HCT116 (cell line): ENCODE measurements around the gene BEND7. TPM values are rescaled to one million over a fixed set of nuclear protein-coding genes. Genes with fewer than 3 reads are reported as not detected.
A peak's percentile ranks its signal among the peaks of the same experiment; 100 is the strongest.

Experiments used
- ATAC-seq: fragments of 200-7000 bp; cut with Tn5 transposase; 2 replicates; pipeline ENCODE4 v1.9.1; 2020; ENCODE audit warnings: mild to moderate bottlenecking, moderate library complexity
- BruUV-seq: library from RNA; stranded (reverse); fragments of 400-500 nt; replicated peaks from 2 replicates; lab custom pipeline; 2021; lab: Mats Ljungman, UMichigan
- CTCF ChIA-PET: fragments of 300-600 bp; sonication (Branson Sonifier 250); formaldehyde crosslinking; loops from one replicate; lab custom pipeline; 2021; ENCODE audit warnings: antibody characterized with exemption; lab: Charles Lee
- POLR2A ChIA-PET: fragments of 300-600, 350-600 bp; sonication (Branson Sonifier 250); formaldehyde crosslinking; loops from one replicate; lab custom pipeline; 2021; ENCODE audit warnings: antibody characterized with exemption; lab: Charles Lee
- RAD21 ChIA-PET, 2 experiments: fragments of 300-600 bp; sonication (Branson Sonifier 250); formaldehyde crosslinking; loops; one replicate each; lab custom pipeline; 2023; ENCODE audit warnings: low total read pairs in 2 of 2; ENCODE audit not compliant: uncharacterized antibody in 2 of 2, unreplicated experiment in 2 of 2, low non-redundant PET in 1 of 2; lab: Charles Lee
- DNase-seq: peaks from one replicate; pipeline ENCODE4 v3.0.0-alpha.2; 2010; ENCODE audit warnings: low read depth, low spot score
- H2AFZ ChIP-seq: fragments of 200-600 bp; shearing (Covaris generic), sonication (generic); 2 replicates; pipeline ENCODE4 v1.6.1; 2017; ENCODE audit warnings: low read depth, mixed run types, mixed read lengths, antibody characterized with exemption, low read length; ENCODE audit not compliant: poor library complexity, severe bottlenecking
- H3K27ac ChIP-seq: 2 replicates; pipeline ENCODE4 v1.5.1; 2012; ENCODE audit warnings: low read depth, low read length
- H3K27me3 ChIP-seq: fragments of 200-600 bp; sonication (generic); 2 replicates; pipeline ENCODE4 v1.6.1; 2016; ENCODE audit warnings: mixed run types, low read length, mixed read lengths; ENCODE audit not compliant: insufficient read depth
- H3K36me3 ChIP-seq, 2 experiments: fragments of 200-500 bp in 1 of 2; fragments of 200-600 bp in 1 of 2; sonication (Bioruptor generic) in 1 of 2; sonication (generic) in 1 of 2; 2 replicates each; pipeline versions ENCODE4 v1.5.1 to v1.6.1; 2014 to 2016; ENCODE audit warnings: low read length in 2 of 2, inconsistent platforms in 1 of 2, mixed read lengths in 1 of 2, mixed run types in 1 of 2; ENCODE audit not compliant: insufficient read depth in 2 of 2, control insufficient read depth in 1 of 2
- H3K4me1 ChIP-seq, 2 experiments: fragments of 200-600 bp in 1 of 2; sonication (generic) in 1 of 2; 2 replicates each; pipeline versions ENCODE4 v1.5.1 to v1.6.1; 2012 to 2017; ENCODE audit warnings: low read length in 2 of 2, inconsistent platforms in 1 of 2, mild to moderate bottlenecking in 1 of 2, mixed read lengths in 1 of 2, mixed run types in 1 of 2, moderate library complexity in 1 of 2; ENCODE audit not compliant: insufficient read depth in 2 of 2, control insufficient read depth in 1 of 2
- H3K4me2 ChIP-seq: fragments of 200-600 bp; sonication (generic); 2 replicates; pipeline ENCODE4 v1.6.1; 2017; ENCODE audit warnings: mixed run types, low read length, mixed read lengths
- H3K4me3 ChIP-seq, 2 experiments: fragments of 200-600 bp in 1 of 2; sonication (generic) in 1 of 2; replicated peaks in 1 of 2; 2 replicates each; pipeline ENCODE4 v1.5.1; 2011 to 2016; ENCODE audit warnings: low read length in 2 of 2, control low read depth in 1 of 2, low read depth in 1 of 2, mild to moderate bottlenecking in 1 of 2, mixed read lengths in 1 of 2, mixed run types in 1 of 2
- H3K79me2 ChIP-seq: fragments of 200-600 bp; sonication (generic); 2 replicates; pipeline ENCODE4 v1.6.1; 2017; ENCODE audit warnings: mild to moderate bottlenecking, mixed run types, low read length, moderate library complexity, mixed read lengths; ENCODE audit not compliant: insufficient read depth
- H3K9ac ChIP-seq: fragments of 200-600 bp; sonication (generic); 2 replicates; pipeline ENCODE4 v1.6.1; 2016; ENCODE audit warnings: low read length, mixed read lengths
- H3K9me2 ChIP-seq: fragments of 200-600 bp; sonication (generic), shearing (Covaris generic); 2 replicates; pipeline ENCODE4 v1.6.1; 2017; ENCODE audit warnings: mixed run types, mild to moderate bottlenecking, moderate library complexity; ENCODE audit not compliant: insufficient read depth
- H3K9me3 ChIP-seq, 2 experiments: fragments of 200-500 bp in 1 of 2; fragments of 200-600 bp in 1 of 2; sonication (Bioruptor generic) in 1 of 2; sonication (generic) in 1 of 2; 2 replicates each; pipeline ENCODE4 v1.6.1; 2014 to 2017; ENCODE audit warnings: low read length in 2 of 2, mixed read lengths in 2 of 2, inconsistent platforms in 1 of 2, low read depth in 1 of 2, mild to moderate bottlenecking in 1 of 2, mixed run types in 1 of 2, moderate library complexity in 1 of 2; ENCODE audit not compliant: control insufficient read depth in 1 of 2, insufficient read depth in 1 of 2
- H4K20me1 ChIP-seq: fragments of 200-600 bp; sonication (generic), shearing (Covaris generic); 2 replicates; pipeline ENCODE4 v1.6.1; 2017; ENCODE audit warnings: mixed run types, mild to moderate bottlenecking, moderate library complexity; ENCODE audit not compliant: insufficient read depth
- CBX3 ChIP-seq: IDR thresholded peaks from 2 replicates; pipeline ENCODE4 v1.6.1; 2012; ENCODE audit warnings: low read depth
- CTCF ChIP-seq, 3 experiments: fragments of 200-600 bp in 1 of 3; sonication (generic) in 1 of 3; IDR thresholded peaks in 2 of 3; conservative IDR thresholded peaks in 1 of 3; 2 replicates each; pipeline ENCODE4 v1.5.1; 2012 to 2017; ENCODE audit warnings: low read depth in 2 of 3, low read length in 2 of 3, antibody characterized with exemption in 1 of 3, borderline replicate concordance in 1 of 3, control low read depth in 1 of 3, mild to moderate bottlenecking in 1 of 3, mixed read lengths in 1 of 3, mixed run types in 1 of 3, moderate library complexity in 1 of 3; ENCODE audit not compliant: insufficient read depth in 1 of 3
- EGR1 ChIP-seq: IDR thresholded peaks from 2 replicates; pipeline ENCODE4 v1.6.1; 2012; ENCODE audit warnings: low read depth
- ELF1 ChIP-seq: IDR thresholded peaks from 2 replicates; pipeline ENCODE4 v1.6.1; 2012; ENCODE audit warnings: low read depth, borderline replicate concordance
- EZH2phosphoT487 ChIP-seq: fragments of 200-600 bp; IDR thresholded peaks from 2 replicates; pipeline ENCODE4 v1.6.1; 2018; ENCODE audit warnings: antibody characterized with exemption, borderline replicate concordance
- FOSL1 ChIP-seq: IDR thresholded peaks from 2 replicates; pipeline ENCODE4 v1.6.1; 2012; ENCODE audit warnings: low read depth
- MAX ChIP-seq: IDR thresholded peaks from 2 replicates; pipeline ENCODE4 v1.6.1; 2012
- RAD21 ChIP-seq: IDR thresholded peaks from 2 replicates; pipeline ENCODE4 v1.6.1; 2012; ENCODE audit warnings: low read depth, mild to moderate bottlenecking
- REST ChIP-seq: IDR thresholded peaks from 2 replicates; pipeline ENCODE4 v1.6.1; 2012; ENCODE audit warnings: low read depth
- SP1 ChIP-seq: IDR thresholded peaks from 2 replicates; pipeline ENCODE4 v1.6.1; 2012; ENCODE audit warnings: low read depth
- ZBTB33 ChIP-seq: IDR thresholded peaks from 2 replicates; pipeline ENCODE4 v1.6.1; 2011; ENCODE audit warnings: mild to moderate bottlenecking, low read length, moderate library complexity; ENCODE audit not compliant: insufficient replicate concordance; ENCODE audit errors: extremely low read depth
- ZNF274 ChIP-seq: fragments of 200-500 bp; sonication (Bioruptor generic); IDR thresholded peaks from 2 replicates; pipeline ENCODE4 v1.6.1; 2014; ENCODE audit warnings: mild to moderate bottlenecking, low read depth, low read length, inconsistent platforms
- intact Hi-C: fragments of 100-400 bp; cut with micrococcal nuclease; formaldehyde crosslinking; loops from 2 replicates; pipeline ENCODE4 v1.10.0; 2022
- total RNA-seq: library from RNA; stranded (reverse); gene quantifications from one replicate; pipeline ENCODE4 v1.2.1, GENCODE V29; 2021; ENCODE audit not compliant: unreplicated experiment

The BEND7 gene
- total RNA-seq, 1 experiment from 2014 or later = 13.8 TPM

- Histone ChIP-seq H3K9me3 (no peaks in the 10 kb centered on the region), H3K4me2 (no peak overlapping the region), H3K79me2 (no peaks in the 10 kb centered on the region), H3K9me2 (no peaks in the 10 kb centered on the region), H4K20me1 (no peaks in the 10 kb centered on the region), H3K4me3 (no peak overlapping the region), H3K4me1 (no peaks in the 10 kb centered on the region), H3K27ac (no peak overlapping the region), H3K27me3 (no peaks in the 10 kb centered on the region), H2AFZ (no peak overlapping the region), H3K36me3 (no peaks in the 10 kb centered on the region), H3K9ac (no peak overlapping the region)
- BruUV-seq = no TSS peak
- TF ChIP-seq CBX3 (no peak), CTCF (IDR thresholded peaks at IDR 0.05 in 2 of 3, conservative IDR thresholded peaks at IDR 0.05 in 1 of 3; ENCODE audit: borderline replicate concordance in 1 of 3, insufficient read depth in 1 of 3, low read depth in 2 of 3, low read length in 2 of 3) (peak; percentile 44 to 63 (median 63); a peak in 5 of 6 replicates), RAD21 (peak; percentile 49)
- ChIA-PET POLR2A (no interaction called here), RAD21 (no interaction called here), CTCF (interaction anchor here (0.6 to 3.2 kb wide), 4 partner anchors 20 to 122 kb away, joined by 3 to 15 read pairs (median 4); no protein-coding TSS in a partner anchor)
- peak; percentile 43 for DNase-seq
- peak; percentile 94 for ATAC-seq
- intact Hi-C loops = loop anchor here (2.0 kb wide), 1 partner anchor 122 kb away; no protein-coding TSS in a partner anchor
Measured at GRCh38 chr10:13414855-13415254, 114.0 kb downstream of the BEND7 start.

GRCh38 chr10:13414137-13414536 is 114.7 kb downstream of the BEND7 start:
- Histone ChIP-seq H3K9me3 (no peaks in the 10 kb centered on the region), H4K20me1 (no peaks in the 10 kb centered on the region), H3K4me3 (no peak overlapping the region), H3K36me3 (no peaks in the 10 kb centered on the region), H3K27me3 (no peaks in the 10 kb centered on the region), H3K79me2 (no peaks in the 10 kb centered on the region), H3K9me2 (no peaks in the 10 kb centered on the region), H3K9ac (no peak overlapping the region), H3K4me1 (no peaks in the 10 kb centered on the region), H3K27ac (no peak overlapping the region), H2AFZ (no peak overlapping the region), H3K4me2 (no peak overlapping the region)
- ChIA-PET RAD21 (no interaction called here), CTCF (interaction anchor here (1.1 to 3.2 kb wide), 2 partner anchors 119 to 123 kb away, joined by 4 to 15 read pairs; no protein-coding TSS in a partner anchor), POLR2A (no interaction called here)
- ATAC-seq = no peak
- intact Hi-C loops = loop anchor here (2.0 kb wide), 1 partner anchor 123 kb away; no protein-coding TSS in a partner anchor
- no TSS peak for BruUV-seq
- DNase-seq = no peak
- no peak for TF ChIP-seq ZNF274
- no peak for TF ChIP-seq ELF1
- TF ChIP-seq SP1 = no peak
- no peak for TF ChIP-seq REST
- TF ChIP-seq FOSL1 = no peak
- no peak for TF ChIP-seq EGR1
- no peak for TF ChIP-seq ZBTB33
- no peak for TF ChIP-seq EZH2phosphoT487
- no peak for TF ChIP-seq MAX
